HG02884 (cell line): ENCODE results near the gene PGPEP1.
"Not testable (repeated sequence)": the region's sequence is repeated elsewhere in the genome, so short reads cannot be mapped to it uniquely, and the experiment has no call there.

Experiments
- ATAC-seq: cut with Tn5 transposase; IDR thresholded peaks from one replicate; pipeline ENCODE4 v1.9.1; 2021; ENCODE audit warnings: mild to moderate bottlenecking, moderate library complexity; ENCODE audit not compliant: unreplicated experiment

The PGPEP1 gene

DNA sequence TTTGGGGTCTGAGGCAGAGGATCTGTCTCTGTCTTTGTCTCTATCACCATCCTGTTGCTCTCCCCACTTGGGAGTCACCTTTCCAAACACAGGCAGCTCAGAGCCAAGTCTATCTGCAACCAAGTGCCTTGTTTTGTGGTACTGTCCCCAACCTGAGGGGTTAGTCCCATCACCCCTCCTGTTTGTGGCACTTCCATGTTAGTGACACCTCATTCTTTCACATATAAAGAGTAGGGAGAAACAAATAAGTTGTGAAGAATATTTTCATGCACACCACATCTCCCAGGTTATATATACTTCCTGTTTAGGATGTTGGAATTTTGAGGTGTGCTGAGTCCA lies 49.3 kb downstream of the PGPEP1 start:
- no peak for ATAC-seq

- no peak for ATAC-seq
Measured at GRCh38 chr19:18390065-18390907, 49.9 kb downstream of the PGPEP1 start.

DNA sequence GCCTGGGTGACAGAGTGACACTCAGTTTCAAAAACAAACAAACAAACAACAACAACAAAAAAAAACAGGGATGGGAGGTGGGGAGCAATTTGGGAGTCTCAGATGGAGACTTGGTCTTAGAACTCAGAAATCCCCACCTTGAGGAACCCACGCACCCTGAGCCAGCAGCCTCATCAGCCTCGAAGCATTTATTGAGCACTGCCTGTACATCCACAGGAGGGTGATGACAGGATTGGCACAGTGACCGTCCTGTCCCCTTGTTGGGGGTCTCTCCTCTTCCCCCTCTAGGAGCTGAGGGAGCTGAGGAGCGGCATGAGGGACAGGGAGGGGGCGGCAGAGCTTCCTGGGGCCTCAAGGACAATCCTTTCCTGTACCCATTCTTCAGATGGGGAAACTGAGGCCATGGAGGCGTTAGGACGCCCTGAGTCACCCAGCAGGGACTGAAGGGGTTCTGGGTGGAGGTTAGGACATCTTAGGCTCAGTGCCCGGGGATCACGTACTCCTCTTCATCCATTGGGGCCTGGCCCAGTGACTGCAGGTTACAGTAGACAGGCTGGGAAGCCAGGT lies 51.2 kb downstream of the PGPEP1 start:
- ATAC-seq: no peak

GRCh38 chr19:18392417-18392816 lies 52.0 kb downstream of the PGPEP1 start:
- ATAC-seq: no peak

GRCh38 chr19:18392926-18393325 lies 52.5 kb downstream of the PGPEP1 start:
- ATAC-seq: no peak

DNA sequence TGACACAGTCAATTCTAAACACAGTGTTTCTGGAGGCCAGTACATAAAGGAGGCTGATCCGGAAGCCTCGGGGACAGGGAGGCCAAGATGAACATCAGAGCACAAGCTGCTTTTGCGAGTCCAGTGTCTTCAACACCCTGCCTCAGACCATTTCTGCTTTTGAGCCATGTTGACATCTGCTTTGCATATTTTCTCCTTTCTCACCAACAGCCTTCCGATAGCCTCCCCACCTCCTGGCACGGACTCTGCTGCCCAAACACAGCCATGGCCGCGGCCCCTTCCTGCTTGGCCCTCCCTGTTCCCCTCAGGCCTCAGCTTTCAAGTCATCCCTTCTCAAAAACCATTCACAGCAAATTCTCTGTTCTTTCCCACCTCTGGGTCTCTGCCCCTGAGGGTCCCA lies 53.4 kb downstream of the PGPEP1 start:
- no peak for ATAC-seq

DNA sequence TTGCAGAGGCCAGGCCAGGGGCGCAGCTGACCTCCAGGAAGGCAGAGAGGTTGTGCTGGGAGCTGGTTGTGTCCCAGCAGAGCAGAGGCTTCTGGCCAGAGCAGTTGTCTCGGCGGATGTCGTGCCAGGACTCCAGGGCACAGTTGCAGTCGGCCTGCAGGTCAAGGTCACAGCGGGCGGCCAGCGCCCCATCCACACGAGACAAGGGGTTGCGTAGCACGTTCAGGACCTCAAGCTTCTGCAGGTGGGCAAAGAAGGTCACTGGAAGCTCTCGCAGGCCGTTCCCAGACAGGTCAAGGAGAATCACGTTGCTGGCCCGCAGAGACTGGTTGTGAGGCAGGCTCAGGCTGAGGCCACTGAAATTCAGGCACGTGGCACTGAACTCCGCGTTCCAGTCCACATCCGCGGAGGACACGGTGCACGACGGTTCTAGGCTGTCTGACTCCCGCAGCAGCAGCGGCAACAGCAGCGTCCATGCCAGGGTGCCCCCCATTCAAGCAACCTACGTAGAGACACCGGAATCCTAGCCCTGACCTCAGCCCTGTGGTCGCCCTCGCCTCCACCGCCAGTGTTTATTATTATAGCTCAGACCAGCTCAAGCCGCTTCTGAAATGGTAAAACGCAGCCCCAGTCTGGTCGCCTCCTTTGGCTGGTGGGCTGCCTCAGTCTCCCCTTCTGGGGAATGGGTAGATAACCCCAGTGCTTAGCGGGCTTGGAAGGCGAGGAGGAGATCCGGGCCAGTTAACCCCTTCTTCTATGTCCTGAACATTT lies 56.3 kb downstream of the PGPEP1 start:
- ATAC-seq: no peak

- ATAC-seq: no peak
Measured at GRCh38 chr19:18397242-18398202, 57.1 kb downstream of the PGPEP1 start, which contains the start of gene LRRC25. TSS of gene LRRC25 (minus strand) at chr19:18397622. CDS start at chr19:18396963, 659 bp downstream.

DNA sequence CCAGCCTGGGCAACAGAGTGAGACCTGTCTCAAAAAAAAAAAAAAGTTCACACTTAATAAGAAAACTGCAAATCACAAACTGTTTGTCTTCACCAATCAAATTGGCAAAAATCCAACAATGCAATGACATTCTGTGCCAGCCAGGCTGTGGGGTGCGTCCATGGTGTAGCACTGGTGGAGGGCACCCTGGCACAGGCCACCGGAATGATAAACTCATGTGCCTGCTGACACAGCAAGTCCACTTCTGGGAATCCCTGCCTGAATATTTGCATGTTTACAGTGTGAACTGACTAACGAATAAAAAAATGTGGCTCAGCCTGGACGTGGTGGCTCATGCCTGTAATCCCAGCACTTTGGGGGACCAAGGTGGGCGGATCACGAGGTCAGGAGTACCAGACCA lies 58.6 kb downstream of the PGPEP1 start:
- ATAC-seq: no peak

GRCh38 chr19:18401580-18402112 lies 61.2 kb downstream of the PGPEP1 start:
- no peak for ATAC-seq

- not testable (repeated sequence) for ATAC-seq
Measured at GRCh38 chr19:18402455-18403248, 62.3 kb downstream of the PGPEP1 start.

DNA sequence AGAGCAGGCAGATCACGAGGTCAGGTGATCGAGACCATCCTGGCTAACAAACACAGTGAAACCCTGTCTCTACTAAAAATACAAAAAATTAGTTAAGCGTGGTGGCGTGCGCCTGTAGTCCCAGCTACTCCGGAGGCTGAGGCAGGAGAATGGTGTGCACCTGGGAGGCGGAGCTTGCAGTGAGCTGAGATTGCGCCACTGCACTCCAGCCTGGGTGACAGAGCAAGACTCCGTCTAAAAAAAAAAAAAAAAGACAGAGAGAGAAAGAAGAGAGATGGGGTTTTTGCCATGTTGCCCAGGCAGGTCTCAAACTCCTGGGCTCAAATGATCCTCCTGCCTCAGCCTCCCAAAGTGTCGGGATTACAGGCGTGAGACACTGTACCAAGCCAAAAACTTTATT lies 65.4 kb downstream of the PGPEP1 start:
- ATAC-seq: not testable (repeated sequence)

GRCh38 chr19:18406749-18407148 lies 66.4 kb downstream of the PGPEP1 start:
- ATAC-seq: no peak

DNA sequence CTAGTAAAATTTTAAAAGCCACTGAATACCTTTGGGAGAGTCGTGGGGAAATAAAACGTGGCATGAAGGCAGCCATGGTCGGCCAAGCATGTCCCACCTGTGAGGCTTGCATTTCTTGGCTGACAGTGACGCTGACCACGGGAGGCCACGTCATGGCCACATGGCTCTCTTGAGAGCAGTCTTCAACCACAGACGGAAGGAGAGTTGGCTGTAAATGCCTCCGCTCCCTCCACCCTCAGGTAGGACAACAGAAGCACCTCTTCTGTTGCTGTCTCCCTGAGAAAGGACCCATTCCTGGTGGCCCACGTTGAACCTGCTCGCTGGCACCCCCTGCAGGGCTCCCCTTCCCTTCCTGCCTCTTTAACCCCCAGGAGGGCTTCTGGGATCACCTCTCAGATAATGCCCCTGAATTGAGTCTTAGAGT lies 67.7 kb downstream of the PGPEP1 start:
- ATAC-seq: no peak

DNA sequence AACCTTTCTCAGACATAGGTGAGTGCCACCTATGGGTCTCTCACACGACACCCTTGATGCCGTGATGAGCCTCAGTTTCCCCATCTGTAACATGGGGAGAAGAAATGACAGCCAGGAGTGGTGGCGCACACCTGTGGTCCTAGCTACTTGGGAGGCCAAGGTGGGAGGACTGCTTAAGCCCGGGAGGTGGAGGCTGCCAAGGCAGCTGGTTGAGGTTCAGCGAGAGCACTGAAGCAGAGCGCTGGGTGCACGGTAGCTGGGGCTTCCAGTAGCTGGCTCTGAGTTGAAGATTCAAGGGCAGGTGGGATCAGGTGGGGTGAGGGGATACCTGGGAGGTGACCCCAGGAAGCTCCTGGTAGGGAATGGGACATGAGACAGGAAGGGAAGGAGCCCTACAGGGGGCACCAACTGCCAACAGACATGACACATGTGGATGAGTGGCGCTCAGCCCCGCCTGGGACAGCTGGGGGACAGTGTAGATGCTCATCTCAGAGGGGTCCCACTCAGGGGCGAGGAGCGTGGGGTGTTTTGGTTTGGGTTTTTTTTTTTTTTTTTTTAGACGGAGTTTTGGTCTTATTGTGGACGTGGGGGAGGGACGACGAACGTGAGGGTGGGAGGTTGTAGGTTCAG lies 72.3 kb downstream of the PGPEP1 start:
- ATAC-seq: no peak

- ATAC-seq: no peak
Measured at GRCh38 chr19:18414504-18415177, 74.2 kb downstream of the PGPEP1 start.

GRCh38 chr19:18415178-18415867 lies 74.9 kb downstream of the PGPEP1 start:
- no peak for ATAC-seq

DNA sequence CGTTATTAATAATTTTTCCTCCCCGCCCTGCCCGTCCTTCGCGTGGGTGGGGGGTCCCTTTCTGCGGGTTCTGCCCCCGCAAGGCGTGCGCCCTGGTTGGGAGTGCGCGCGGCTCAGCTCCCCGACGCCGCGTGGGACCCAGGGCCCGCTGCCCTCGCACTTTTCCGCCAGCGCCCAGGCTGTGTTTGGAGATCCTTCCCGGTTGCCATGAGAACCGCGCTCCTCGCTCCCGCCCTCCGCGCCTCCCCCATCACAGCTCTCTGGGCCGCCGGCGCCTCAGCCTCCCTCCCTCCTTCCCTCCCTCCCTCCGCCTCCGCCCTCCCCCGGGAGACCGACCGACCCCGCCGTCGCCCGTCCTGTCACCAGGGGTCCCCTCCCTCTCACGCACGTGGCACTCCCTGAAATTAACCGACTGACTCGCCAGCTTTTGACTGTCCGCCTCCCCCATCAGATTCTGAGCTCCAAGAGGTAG lies 76.4 kb downstream of the PGPEP1 start:
- ATAC-seq: no peak
